Right atrium auricular region (tissue), 2 donors: ENCODE measurements around the gene DDIAS. TPM values are rescaled to one million over a fixed set of nuclear protein-coding genes. Genes with fewer than 3 reads are reported as not detected.
"Not testable (repeated sequence)": the region's sequence is repeated elsewhere in the genome, so short reads cannot be mapped to it uniquely, and the experiment has no call there.

Source experiments
- DNase-seq: peaks from one replicate; pipeline ENCODE4 v3.0.0-alpha.2; 2019; ENCODE audit warnings: low spot score
- H3K27ac ChIP-seq, 2 donors: fragments of 200-600 bp; sonication (generic); 1 replicate in 1 of 2; 2 replicates in 1 of 2; pipeline ENCODE4 v1.5.1; 2016 to 2019
- H3K27me3 ChIP-seq, 2 donors: fragments of 200-600 bp; sonication (generic); one replicate each; pipeline versions ENCODE4 v1.5.1 to v1.6.0; 2017 to 2019
- H3K36me3 ChIP-seq: fragments of 200-600 bp; sonication (generic); one replicate; pipeline ENCODE4 v1.5.1; 2016
- H3K4me1 ChIP-seq, 2 donors: fragments of 200-600 bp; sonication (generic); one replicate each; pipeline versions ENCODE4 v1.5.1 to v1.6.0; 2017 to 2019
- H3K4me3 ChIP-seq, 2 donors: fragments of 200-600 bp; sonication (generic); 1 replicate in 1 of 2; 2 replicates in 1 of 2; pipeline ENCODE4 v1.5.1; 2017 to 2019; ENCODE audit warnings: mild to moderate bottlenecking in 1 of 2, moderate library complexity in 1 of 2
- H3K9me3 ChIP-seq, 2 donors: fragments of 200-600 bp; sonication (generic); one replicate each; pipeline ENCODE4 v1.5.1; 2019
- CTCF ChIP-seq, 2 donors: fragments of 200-600 bp; sonication (generic); IDR thresholded peaks; one replicate each; pipeline ENCODE4 v1.5.1; 2019; ENCODE audit warnings: antibody characterized with exemption in 2 of 2
- total RNA-seq, 2 donors: library from RNA; depleted of rRNA; stranded (reverse); fragments of >200 nt; gene quantifications; one replicate each; pipeline ENCODE4 v1.1.0, GENCODE V29; 2016

DDIAS gene
- total RNA-seq, 2 donors from 2014 or later: 0.55 to 2.0 TPM

DNA sequence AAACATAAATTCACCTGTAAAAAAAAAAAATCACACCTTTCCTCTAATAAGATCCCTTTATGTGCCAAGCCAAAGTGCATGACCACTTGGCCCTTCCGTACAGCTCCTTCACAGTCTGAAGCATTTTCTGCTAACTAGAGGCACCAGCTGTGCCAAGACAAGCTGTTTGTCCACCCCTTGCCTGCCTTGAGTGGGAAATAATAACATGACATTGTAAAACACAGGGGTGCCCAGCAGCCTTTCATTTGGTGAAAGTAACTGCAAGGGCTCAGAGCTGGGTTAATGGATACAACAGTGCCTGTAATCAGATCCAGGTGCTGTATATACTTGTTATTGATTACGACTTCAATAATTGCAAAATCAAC lies 59.2 kb downstream of the DDIAS start:
- Histone ChIP-seq H3K36me3 (no peaks in the 10 kb centered on the region), H3K27me3 (no peaks in the 10 kb centered on the region), H3K9me3 (no peaks in the 10 kb centered on the region), H3K27ac (no peak overlapping the region), H3K4me1 (no peaks in the 10 kb centered on the region), H3K4me3 (no peak overlapping the region)
- TF ChIP-seq CTCF (IDR thresholded peaks at IDR 0.05): no peak
- DNase-seq: no peak

GRCh38 chr11:82962021-82962420 lies 60.5 kb downstream of the DDIAS start:
- not testable (repeated sequence) for DNase-seq, H3K36me3 ChIP-seq, H3K27me3 ChIP-seq, H3K4me1 ChIP-seq, H3K9me3 ChIP-seq, H3K4me3 ChIP-seq, H3K27ac ChIP-seq

GRCh38 chr11:82967381-82967780 lies 65.8 kb downstream of the DDIAS start:
- no peak overlapping the region for H3K27ac ChIP-seq
- H3K4me3 ChIP-seq: no peak overlapping the region
- H3K36me3 ChIP-seq: no peaks in the 10 kb centered on the region
- DNase-seq: no peak
- TF ChIP-seq CTCF (IDR thresholded peaks at IDR 0.05): no peak
- H3K27me3 ChIP-seq: no peaks in the 10 kb centered on the region
- H3K4me1 ChIP-seq: no peaks in the 10 kb centered on the region
- H3K9me3 ChIP-seq: no peaks in the 10 kb centered on the region

- Histone ChIP-seq H3K27me3 (no peaks in the 10 kb centered on the region), H3K27ac (no peak overlapping the region), H3K9me3 (no peaks in the 10 kb centered on the region), H3K4me3 (no peak overlapping the region), H3K36me3 (no peaks in the 10 kb centered on the region), H3K4me1 (no peaks in the 10 kb centered on the region)
- DNase-seq: no peak
- TF ChIP-seq CTCF (IDR thresholded peaks at IDR 0.05): no peak
Observed at GRCh38 chr11:82969811-82970210, 68.3 kb downstream of the DDIAS start.

DNA sequence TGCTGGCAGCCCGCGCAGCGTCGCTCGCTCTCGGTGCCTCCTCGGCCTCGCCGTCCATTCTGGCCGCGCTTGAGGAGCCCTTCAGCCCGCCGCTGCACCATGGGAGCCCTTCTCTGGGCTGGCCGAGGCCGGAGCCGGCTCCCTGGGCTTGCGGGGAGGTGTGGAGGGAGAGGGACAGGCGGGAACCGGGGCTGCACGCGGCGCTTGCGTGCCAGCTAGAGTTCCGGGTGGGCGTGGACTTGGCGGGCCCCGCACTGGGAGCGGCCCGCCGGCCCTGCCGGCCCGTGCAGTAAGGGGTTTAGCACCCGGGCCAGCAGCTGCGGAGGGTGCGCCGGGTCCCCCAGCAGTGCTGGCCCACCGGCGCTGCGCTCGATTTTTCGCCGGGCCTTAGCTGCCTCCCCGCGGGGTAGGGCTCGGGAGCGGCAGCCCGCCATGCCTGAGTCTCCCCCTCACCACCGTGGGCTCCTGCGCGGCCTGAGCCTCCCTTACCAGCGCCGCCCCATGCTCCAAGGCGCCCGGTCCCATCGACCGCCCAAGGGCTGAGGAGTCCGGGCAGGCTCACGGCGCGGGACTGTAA lies 69.1 kb downstream of the DDIAS start:
- not testable (repeated sequence) for DNase-seq, H3K4me1 ChIP-seq, H3K27me3 ChIP-seq, H3K9me3 ChIP-seq, H3K27ac ChIP-seq, H3K36me3 ChIP-seq
- peak overlapping the region in 1 of 2 donors; percentile 7 for H3K4me3 ChIP-seq

DNA sequence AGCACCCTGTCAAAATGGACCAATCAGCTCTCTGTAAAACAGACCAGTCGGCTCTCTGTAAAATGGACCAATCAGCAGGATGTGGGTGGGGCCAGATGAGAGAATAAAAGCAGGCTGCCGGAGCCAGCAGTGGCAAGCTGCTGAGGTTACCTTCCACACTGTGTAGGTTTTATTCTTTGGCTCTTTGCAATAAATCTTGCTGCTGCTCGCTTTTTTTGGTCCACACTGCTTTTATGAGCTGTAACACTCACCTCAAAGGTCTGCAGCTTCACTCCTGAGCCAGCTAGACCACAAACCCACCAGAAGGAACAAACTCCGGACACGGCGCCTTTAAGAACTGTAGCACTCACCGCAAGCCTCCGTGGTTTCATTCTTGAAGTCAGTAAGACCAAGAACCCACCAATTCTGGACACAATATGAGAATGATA lies 70.0 kb downstream of the DDIAS start:
- DNase-seq, H3K9me3 ChIP-seq, H3K27me3 ChIP-seq, H3K4me1 ChIP-seq, H3K4me3 ChIP-seq, H3K27ac ChIP-seq, H3K36me3 ChIP-seq: not testable (repeated sequence)

DNA sequence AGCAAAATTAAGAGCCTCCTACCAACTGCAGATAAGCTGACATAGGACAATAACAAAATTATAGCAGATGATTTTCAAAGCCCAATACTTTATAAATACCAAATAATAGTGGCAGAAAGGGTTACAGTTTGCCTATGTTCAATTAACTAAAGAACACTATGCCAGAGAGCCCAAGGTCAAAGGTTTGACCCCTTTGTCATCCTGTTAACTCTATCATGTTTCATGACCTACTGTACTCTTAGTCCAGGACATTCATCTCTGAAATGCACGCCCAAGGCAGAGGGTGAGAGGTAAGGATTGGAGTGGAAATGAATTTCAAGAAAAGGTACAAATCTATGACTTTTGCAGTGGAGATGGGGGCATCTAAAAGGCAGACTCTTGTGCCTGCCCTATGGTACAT lies 70.6 kb downstream of the DDIAS start:
- Histone ChIP-seq H3K9me3 (no peaks in the 10 kb centered on the region), H3K4me1 (no peaks in the 10 kb centered on the region), H3K27ac (no peak overlapping the region), H3K36me3 (no peaks in the 10 kb centered on the region), H3K4me3 (no peak overlapping the region), H3K27me3 (no peaks in the 10 kb centered on the region)
- no peak for TF ChIP-seq CTCF (IDR thresholded peaks at IDR 0.05)
- no peak for DNase-seq
